H1 (cell line): Measurements from ENCODE around the gene EVC2. TPM values are rescaled to one million over a fixed set of nuclear protein-coding genes. Genes with fewer than 3 reads are reported as not detected.

Source experiments
- CTCF ChIA-PET: fragments of 300-600 bp; sonication (Branson Sonifier 250); formaldehyde crosslinking; loops from one replicate; lab custom pipeline; 2021; ENCODE audit not compliant: partially characterized antibody; lab: Charles Lee
- POLR2A ChIA-PET: fragments of 300-600 bp; sonication (Branson Sonifier 250); formaldehyde crosslinking; loops from one replicate; lab custom pipeline; 2021; ENCODE audit warnings: inconsistent platforms; ENCODE audit not compliant: partially characterized antibody; lab: Charles Lee
- DNase-seq, 2 experiments: peaks; one replicate each; pipeline versions ENCODE4 v3.0.0 to v3.0.0-alpha.2; 2010 to 2022; ENCODE audit warnings: low spot score in 2 of 2, low read depth in 1 of 2, mixed read lengths in 1 of 2
- FAIRE-seq: peaks from 2 replicates; lab custom pipeline; 2011; peaks lifted over from hg19 to GRCh38; lab: Jason Lieb, UNC
- H2AFZ ChIP-seq: 2 replicates; pipeline ENCODE4 v1.8.1; 2012; ENCODE audit warnings: low read length, inconsistent platforms
- H2AK5ac ChIP-seq: 2 replicates; pipeline ENCODE4 v1.6.1; 2013; ENCODE audit warnings: low read depth, low read length
- H2BK120ac ChIP-seq: replicated peaks from 2 replicates; pipeline ENCODE3; 2013; ENCODE audit warnings: low read depth, low read length, inconsistent platforms
- H2BK12ac ChIP-seq: 2 replicates; pipeline ENCODE4 v1.6.1; 2013; ENCODE audit warnings: low read depth, low read length
- H2BK15ac ChIP-seq: 2 replicates; pipeline ENCODE4 v1.6.1; 2013; ENCODE audit warnings: low read length
- H2BK20ac ChIP-seq: 2 replicates; pipeline ENCODE4 v1.6.1; 2013; ENCODE audit warnings: low read length
- H2BK5ac ChIP-seq: 2 replicates; pipeline ENCODE4 v1.6.1; 2013; ENCODE audit warnings: low read depth, low read length
- H3K14ac ChIP-seq: 2 replicates; pipeline ENCODE4 v1.6.1; 2013; ENCODE audit warnings: inconsistent platforms; ENCODE audit not compliant: insufficient read length
- H3K18ac ChIP-seq: 2 replicates; pipeline ENCODE4 v1.6.1; 2013; ENCODE audit warnings: low read length; ENCODE audit errors: extremely low read depth
- H3K23ac ChIP-seq: 2 replicates; pipeline ENCODE4 v1.6.1; 2013; ENCODE audit warnings: inconsistent platforms; ENCODE audit not compliant: insufficient read length
- H3K23me2 ChIP-seq: 2 replicates; pipeline ENCODE4 v1.6.1; 2013; ENCODE audit warnings: low read depth, low read length
- H3K27ac ChIP-seq: 2 replicates; pipeline ENCODE4 v1.6.1; 2011; ENCODE audit warnings: low read depth, low read length, inconsistent platforms
- H3K27me3 ChIP-seq, 4 experiments: replicated peaks in 1 of 4; 1 replicate in 1 of 4; 2 replicates in 3 of 4; pipeline versions ENCODE4 v1.6.1 to v1.8.1; 2011 to 2013; ENCODE audit warnings: low read length in 3 of 4, mild to moderate bottlenecking in 3 of 4, inconsistent platforms in 2 of 4, mixed read lengths in 2 of 4, moderate library complexity in 1 of 4; ENCODE audit not compliant: control insufficient read depth in 3 of 4, insufficient read depth in 3 of 4; ENCODE audit errors: extremely low read depth in 1 of 4
- H3K36me3 ChIP-seq, 4 experiments: 2 replicates each; pipeline versions ENCODE4 v1.6.1 to v1.8.1; 2011 to 2013; ENCODE audit warnings: mild to moderate bottlenecking in 4 of 4, low read length in 3 of 4, moderate library complexity in 2 of 4, control low read depth in 1 of 4, inconsistent platforms in 1 of 4; ENCODE audit not compliant: insufficient read depth in 4 of 4, control insufficient read depth in 2 of 4
- H3K4ac ChIP-seq: replicated peaks from 2 replicates; pipeline ENCODE3; 2013; ENCODE audit warnings: low read length, low read depth, mixed read lengths, inconsistent platforms; ENCODE audit not compliant: insufficient read length
- H3K4me1 ChIP-seq, 4 experiments: replicated peaks in 1 of 4; 1 replicate in 1 of 4; 2 replicates in 3 of 4; pipeline versions ENCODE4 v1.6.1 to v1.8.1; 2011 to 2013; ENCODE audit warnings: low read length in 3 of 4, inconsistent platforms in 2 of 4, mixed read lengths in 1 of 4; ENCODE audit not compliant: insufficient read depth in 4 of 4, control insufficient read depth in 3 of 4
- H3K4me2 ChIP-seq, 2 experiments: 2 replicates each; pipeline versions ENCODE4 v1.6.1 to v1.8.1; 2011 to 2013; ENCODE audit warnings: low read depth in 2 of 2, low read length in 2 of 2, control low read depth in 1 of 2, inconsistent platforms in 1 of 2, mild to moderate bottlenecking in 1 of 2; ENCODE audit not compliant: insufficient read depth in 1 of 2
- H3K4me3 ChIP-seq, 4 experiments: fragments of 200-600, 300-600 bp in 1 of 4; sonication (generic), shearing (Covaris generic), sonication (Bioruptor Twin) in 1 of 4; 2 replicates each; pipeline versions ENCODE4 v1.5.1 to v1.8.1; 2011 to 2016; ENCODE audit warnings: low read length in 4 of 4, low read depth in 3 of 4, control low read depth in 2 of 4, inconsistent platforms in 2 of 4, mild to moderate bottlenecking in 2 of 4, mixed read lengths in 1 of 4, moderate library complexity in 1 of 4; ENCODE audit not compliant: insufficient read depth in 2 of 4; ENCODE audit errors: extremely low read depth in 1 of 4
- H3K56ac ChIP-seq: replicated peaks from 2 replicates; pipeline ENCODE3; 2013; ENCODE audit warnings: low read depth, mild to moderate bottlenecking, mixed read lengths, low read length, inconsistent platforms; ENCODE audit not compliant: insufficient read length
- H3K79me1 ChIP-seq: 2 replicates; pipeline ENCODE4 v1.6.1; 2013; ENCODE audit warnings: low read depth, low read length, control low read depth
- H3K79me2 ChIP-seq, 2 experiments: 2 replicates each; pipeline versions ENCODE4 v1.6.1 to v1.8.1; 2012 to 2013; ENCODE audit warnings: low read length in 2 of 2, mild to moderate bottlenecking in 2 of 2, inconsistent platforms in 1 of 2; ENCODE audit not compliant: insufficient read depth in 2 of 2, control insufficient read depth in 1 of 2
- H3K9ac ChIP-seq, 4 experiments: replicated peaks in 1 of 4; 1 replicate in 1 of 4; 2 replicates in 3 of 4; pipeline versions ENCODE4 v1.6.1 to v1.8.1; 2011 to 2013; ENCODE audit warnings: low read depth in 3 of 4, low read length in 3 of 4, control low read depth in 2 of 4, mild to moderate bottlenecking in 2 of 4, moderate library complexity in 2 of 4, inconsistent platforms in 1 of 4; ENCODE audit errors: extremely low read depth in 1 of 4
- H3K9me3 ChIP-seq, 2 experiments: 2 replicates each; pipeline versions ENCODE4 v1.6.1 to v1.8.1; 2012 to 2013; ENCODE audit warnings: mild to moderate bottlenecking in 2 of 2, moderate library complexity in 2 of 2, control low read depth in 1 of 2, inconsistent platforms in 1 of 2, low read depth in 1 of 2, low read length in 1 of 2, mixed read lengths in 1 of 2; ENCODE audit not compliant: insufficient read depth in 2 of 2
- H4K20me1 ChIP-seq, 2 experiments: replicated peaks in 1 of 2; 2 replicates each; pipeline versions ENCODE3 to v1.8.1; 2011 to 2013; ENCODE audit warnings: inconsistent platforms in 2 of 2, low read length in 2 of 2, mild to moderate bottlenecking in 1 of 2; ENCODE audit not compliant: insufficient read depth in 2 of 2, control insufficient read depth in 1 of 2
- H4K5ac ChIP-seq: 2 replicates; pipeline ENCODE4 v1.6.1; 2013; ENCODE audit warnings: low read length, low read depth, mixed read lengths, inconsistent platforms; ENCODE audit not compliant: insufficient read length
- H4K8ac ChIP-seq: 2 replicates; pipeline ENCODE4 v1.8.0; 2013; ENCODE audit warnings: mild to moderate bottlenecking, moderate library complexity, low read length, inconsistent platforms; ENCODE audit not compliant: insufficient read depth; ENCODE audit errors: extremely low read depth
- H4K91ac ChIP-seq: replicated peaks from 2 replicates; pipeline ENCODE3; 2013; ENCODE audit warnings: low read length, mixed read lengths, inconsistent platforms; ENCODE audit not compliant: insufficient read length
- CTBP2 ChIP-seq: IDR thresholded peaks from 2 replicates; pipeline ENCODE4 v1.7.0; 2011; ENCODE audit warnings: borderline replicate concordance, mild to moderate bottlenecking, moderate library complexity, mixed read lengths, low read length; ENCODE audit not compliant: insufficient read depth, insufficient read length
- JUN ChIP-seq: IDR thresholded peaks from 2 replicates; pipeline ENCODE4 v1.6.1; 2011; ENCODE audit warnings: low read depth, mild to moderate bottlenecking, improper control_type of control experiment, low read length
- POLR2A ChIP-seq, 2 experiments: IDR thresholded peaks; 1 replicate in 1 of 2; 2 replicates in 1 of 2; pipeline ENCODE4 v1.6.1; 2011; ENCODE audit warnings: low read depth in 2 of 2, low read length in 2 of 2, mild to moderate bottlenecking in 2 of 2; ENCODE audit errors: control extremely low read depth in 1 of 2
- WGBS, 2 experiments: shearing (Covaris generic) in 1 of 2; methylation state at CpG; one replicate each; pipeline versions ENCODE4 v1.1.6 to v1.1.7; 2013 to 2015; ENCODE audit warnings: low lambda C conversion rate in 2 of 2, mixed read lengths in 2 of 2, inconsistent platforms in 1 of 2, low coverage in 1 of 2, missing lambda C conversion rate in 1 of 2; ENCODE audit not compliant: insufficient replicate concordance in 2 of 2, insufficient coverage in 1 of 2, insufficient read length in 1 of 2; ENCODE audit errors: extremely low coverage in 1 of 2, missing lambda C conversion rate in 1 of 2; 5-methylcytosine and 5-hydroxymethylcytosine counted together
- polyA plus RNA-seq, 7 experiments: library from polyadenylated mRNA; depleted of rRNA in 3 of 7; stranded (reverse) in 5 of 7; unstranded in 2 of 7; fragments of >200 nt in 5 of 7; fragments of 200-250 nt in 2 of 7; gene quantifications; 1 replicate in 5 of 7; 2 replicates in 1 of 7; 4 replicates in 1 of 7; pipeline versions ENCODE4 v1.2.1 to v1.2.3, GENCODE V29; 2011 to 2013; ENCODE audit warnings: missing spikeins in 2 of 7, mixed read lengths in 2 of 7
- total RNA-seq: library from RNA; stranded (reverse); fragmentation: NEBNext Ultra II Directional; extraction: Animal tissue kit (Norgen Biotek cat#: 25700); gene quantifications from 2 replicates; pipeline ENCODE4 v1.2.1, GENCODE V29; 2021

The EVC2 gene
- total and polyA plus RNA-seq, 2 of the 8 experiments (the other 6 are each of a cell fraction or from before 2014, with no cell fraction given): 0.73 to 5.9 TPM

DNA sequence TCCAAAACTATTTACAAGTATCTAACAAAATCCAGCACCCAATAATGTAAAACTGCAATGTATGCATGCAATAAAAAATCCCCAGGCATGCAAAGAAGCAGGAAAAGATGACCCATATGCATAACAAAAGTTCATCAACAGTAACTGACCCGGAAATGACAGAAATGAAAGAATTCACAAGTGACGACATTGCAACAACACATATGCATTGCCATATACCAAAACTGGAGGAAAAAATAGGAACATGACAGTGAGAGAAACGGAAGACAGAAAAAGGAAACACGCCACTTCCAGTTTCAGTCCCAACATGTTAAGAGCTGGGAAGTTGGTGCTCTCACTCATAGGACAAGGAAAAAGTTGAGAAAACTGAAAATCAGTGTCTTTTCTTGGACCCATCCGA is 154.6 kb downstream of the EVC2 start:
- Histone ChIP-seq H2BK20ac (no peak overlapping the region), H3K79me2 (no peaks in the 10 kb centered on the region), H2AK5ac (no peak overlapping the region), H3K9me3 (peaks cover 5 to 12% of the 10 kb centered on the region in 2 experiments; a peak in 2 of 4 replicates), H2BK120ac (no peak overlapping the region), H3K23me2 (no peaks in the 10 kb centered on the region), H3K14ac (no peak overlapping the region), H3K27me3 (no peaks in the 10 kb centered on the region), H3K4me3 (no peak overlapping the region), H3K4ac (no peak overlapping the region), H2BK12ac (no peak overlapping the region), H3K4me2 (no peak overlapping the region), H3K9ac (no peak overlapping the region; a peak in 1 of 7 replicates), H3K23ac (no peak overlapping the region), H3K79me1 (no peaks in the 10 kb centered on the region), H3K4me1 (no peaks in the 10 kb centered on the region), H3K27ac (no peak overlapping the region), H3K36me3 (no peaks in the 10 kb centered on the region; a peak in 1 of 8 replicates)
- POLR2A ChIA-PET: no interaction called here
- FAIRE-seq (no peak), DNase-seq (no peak)
- TF ChIP-seq CTBP2 (no peak), JUN (no peak), POLR2A (IDR thresholded peaks at IDR 0.05; ENCODE audit: control extremely low read depth in 1 of 2, low read depth in 2 of 2, low read length in 2 of 2) (no peak)
- TF ChIP-seq, all 59 proteins: peak for 0
- CTCF ChIA-PET: interaction anchor here (1.0 to 1.5 kb wide), 3 partner anchors 11 to 154 kb away, joined by 3 to 5 read pairs (median 3); no protein-coding TSS in a partner anchor
- no peak overlapping the region for H2BK5ac ChIP-seq
- H2BK15ac ChIP-seq: no peak overlapping the region
- no peak overlapping the region for H4K5ac ChIP-seq
- 87% methylated on average over 5 of the region's 5 CpGs; no CpG with 5 or more reads in 1 of the 2 experiments for WGBS, 2 experiments
- H2AFZ ChIP-seq: no peak overlapping the region
- H4K20me1 ChIP-seq: no peaks in the 10 kb centered on the region
- no peak overlapping the region for H3K56ac ChIP-seq
- H4K91ac ChIP-seq: no peak overlapping the region
- H4K8ac ChIP-seq: no peak overlapping the region
- H3K18ac ChIP-seq: no peak overlapping the region
